ENCODE data around the gene PEX10. TPM values are rescaled to one million over a fixed set of nuclear protein-coding genes. Genes with fewer than 3 reads are reported as not detected.

Gene PEX10
- total RNA-seq, 1 donor from 2014 or later: 15.8 TPM

- Histone ChIP-seq H3K4me1 (peaks cover 41% of the 10 kb centered on the region), H3K4me3 (peak overlapping the region; percentile 99), H3K27ac (replicated peaks) (peak overlapping the region; percentile 92), H3K9me3 (replicated peaks) (no peaks in the 10 kb centered on the region), H3K36me3 (no peaks in the 10 kb centered on the region), H3K27me3 (ENCODE audit: low read depth) (peaks cover 37% of the 10 kb centered on the region)
- intact Hi-C loops (cut with micrococcal nuclease): no loop called here
- TF ChIP-seq, protein P1, sequence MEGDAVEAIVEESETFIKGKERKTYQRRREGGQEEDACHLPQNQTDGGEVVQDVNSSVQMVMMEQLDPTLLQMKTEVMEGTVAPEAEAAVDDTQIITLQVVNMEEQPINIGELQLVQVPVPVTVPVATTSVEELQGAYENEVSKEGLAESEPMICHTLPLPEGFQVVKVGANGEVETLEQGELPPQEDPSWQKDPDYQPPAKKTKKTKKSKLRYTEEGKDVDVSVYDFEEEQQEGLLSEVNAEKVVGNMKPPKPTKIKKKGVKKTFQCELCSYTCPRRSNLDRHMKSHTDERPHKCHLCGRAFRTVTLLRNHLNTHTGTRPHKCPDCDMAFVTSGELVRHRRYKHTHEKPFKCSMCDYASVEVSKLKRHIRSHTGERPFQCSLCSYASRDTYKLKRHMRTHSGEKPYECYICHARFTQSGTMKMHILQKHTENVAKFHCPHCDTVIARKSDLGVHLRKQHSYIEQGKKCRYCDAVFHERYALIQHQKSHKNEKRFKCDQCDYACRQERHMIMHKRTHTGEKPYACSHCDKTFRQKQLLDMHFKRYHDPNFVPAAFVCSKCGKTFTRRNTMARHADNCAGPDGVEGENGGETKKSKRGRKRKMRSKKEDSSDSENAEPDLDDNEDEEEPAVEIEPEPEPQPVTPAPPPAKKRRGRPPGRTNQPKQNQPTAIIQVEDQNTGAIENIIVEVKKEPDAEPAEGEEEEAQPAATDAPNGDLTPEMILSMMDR (IDR thresholded peaks at IDR 0.05; ENCODE audit: borderline replicate concordance): no peak
- DNase-seq: no peak
Measured at GRCh38 chr1:2413495-2414296, 1.3 kb upstream of the PEX10 start.

GRCh38 chr1:2412773-2413494 lies 570 bp upstream of the PEX10 start:
- H3K4me1 ChIP-seq: peaks cover 49% of the 10 kb centered on the region
- H3K36me3 ChIP-seq: peaks cover 6% of the 10 kb centered on the region
- intact Hi-C loops (cut with micrococcal nuclease): no loop called here
- H3K27ac ChIP-seq (replicated peaks): peak overlapping the region; percentile 92
- peak overlapping the region; percentile 99 for H3K4me3 ChIP-seq
- TF ChIP-seq, protein P1 (IDR thresholded peaks at IDR 0.05; ENCODE audit: borderline replicate concordance): no peak
- H3K9me3 ChIP-seq (replicated peaks): no peaks in the 10 kb centered on the region
- peaks cover 29% of the 10 kb centered on the region for H3K27me3 ChIP-seq (ENCODE audit: low read depth)
- DNase-seq: no peak

GRCh38 chr1:2411801-2412394 lies 466 bp downstream of the PEX10 start:
- Histone ChIP-seq H3K4me3 (peak overlapping the region; percentile 99), H3K27me3 (ENCODE audit: low read depth) (peaks cover 19% of the 10 kb centered on the region), H3K27ac (replicated peaks) (peak overlapping the region; percentile 92), H3K36me3 (peaks cover 15% of the 10 kb centered on the region), H3K4me1 (peaks cover 56% of the 10 kb centered on the region), H3K9me3 (replicated peaks) (no peaks in the 10 kb centered on the region)
- peak; percentile 37 for DNase-seq
- TF ChIP-seq, protein P1 (IDR thresholded peaks at IDR 0.05; ENCODE audit: borderline replicate concordance): no peak
- intact Hi-C loops (cut with micrococcal nuclease): no loop called here

DNA sequence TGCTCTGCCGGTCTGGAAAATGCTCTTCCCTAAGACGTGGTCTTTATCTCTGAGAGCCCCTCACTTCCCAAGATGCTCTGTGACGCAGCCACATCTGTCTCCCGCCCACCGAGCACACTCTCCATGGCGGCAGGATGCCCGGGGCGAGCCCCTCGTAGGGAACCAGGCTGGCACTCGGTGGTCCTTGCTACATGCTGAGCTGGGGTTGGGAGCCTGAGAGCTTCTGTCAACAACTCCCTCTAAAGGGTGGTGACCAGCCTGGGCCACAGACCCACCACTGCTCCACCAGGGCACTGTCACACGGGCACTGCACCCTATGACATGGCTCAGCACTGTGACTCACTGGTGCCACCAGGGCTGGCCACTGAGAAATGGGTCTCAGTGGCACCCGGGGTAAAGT lies 2.6 kb downstream of the PEX10 start:
- Histone ChIP-seq H3K27me3 (ENCODE audit: low read depth) (no peaks in the 10 kb centered on the region), H3K27ac (replicated peaks) (no peak overlapping the region), H3K4me1 (peaks cover 57% of the 10 kb centered on the region), H3K4me3 (no peak overlapping the region), H3K9me3 (replicated peaks) (no peaks in the 10 kb centered on the region), H3K36me3 (peaks cover 37% of the 10 kb centered on the region)
- intact Hi-C loops (cut with micrococcal nuclease): no loop called here
- DNase-seq: no peak
- TF ChIP-seq, protein P1 (IDR thresholded peaks at IDR 0.05; ENCODE audit: borderline replicate concordance): no peak

DNA sequence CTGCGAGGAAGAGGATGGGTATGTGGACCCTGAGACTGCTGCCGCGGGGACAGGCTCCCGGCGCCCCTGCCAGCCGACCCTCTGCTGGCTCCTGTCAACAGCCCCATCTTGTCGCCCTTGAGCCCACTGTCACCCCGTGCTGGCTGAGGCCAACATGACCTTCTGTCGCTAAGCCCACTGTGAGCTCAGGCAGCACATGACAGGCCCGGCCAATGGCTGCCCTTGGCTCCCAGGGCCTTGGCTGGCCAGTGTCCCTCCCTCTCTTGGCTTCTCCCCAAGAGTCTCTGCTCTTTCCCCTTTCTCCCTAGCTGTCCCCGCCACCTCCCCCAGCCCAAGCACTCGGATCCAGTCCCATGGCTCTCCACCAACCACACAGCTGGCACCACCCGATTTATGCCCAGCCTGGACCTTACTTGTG lies 3.5 kb downstream of the PEX10 start:
- peak; percentile 41 for DNase-seq
- peak overlapping the region; percentile 55 for H3K4me3 ChIP-seq
- peaks cover 46% of the 10 kb centered on the region for H3K36me3 ChIP-seq

More for the DNA sequence above, 3.5 kb downstream of the PEX10 start:
- intact Hi-C loops (cut with micrococcal nuclease): no loop called here
- Histone ChIP-seq H3K27ac (replicated peaks) (peak overlapping the region; percentile 72), H3K9me3 (replicated peaks) (no peaks in the 10 kb centered on the region), H3K27me3 (ENCODE audit: low read depth) (no peaks in the 10 kb centered on the region), H3K4me1 (peaks cover 49% of the 10 kb centered on the region)
- TF ChIP-seq, protein P1 (IDR thresholded peaks at IDR 0.05; ENCODE audit: borderline replicate concordance): no peak
